Measurements from ENCODE around the gene CTIF. TPM values are rescaled to one million over a fixed set of nuclear protein-coding genes. Genes with fewer than 3 reads are reported as not detected.

The CTIF gene
- polyA plus RNA-seq, 3 donors, result 0.38 to 8.7 (median 1.2) TPM

DNA sequence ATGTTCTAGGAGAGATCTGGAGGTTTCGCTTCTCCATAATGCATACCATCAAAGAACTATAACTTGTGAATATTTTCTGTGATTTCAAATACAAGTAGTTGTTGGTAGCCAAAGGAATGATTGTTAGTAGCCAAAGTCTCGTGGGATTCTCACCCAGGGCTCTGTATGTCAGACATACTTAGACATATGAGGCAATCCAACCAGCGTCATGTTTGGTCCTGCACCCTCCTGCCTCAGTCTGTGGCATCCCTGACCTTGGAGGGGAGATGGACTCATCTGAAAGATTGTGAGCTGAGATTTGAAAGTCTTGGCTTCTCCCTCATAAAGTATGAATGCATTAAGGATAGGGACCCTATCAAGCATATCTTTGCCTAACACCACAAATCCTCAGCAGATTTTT, 81.2 kb downstream of the CTIF start:
- TF ChIP-seq, protein P1, sequence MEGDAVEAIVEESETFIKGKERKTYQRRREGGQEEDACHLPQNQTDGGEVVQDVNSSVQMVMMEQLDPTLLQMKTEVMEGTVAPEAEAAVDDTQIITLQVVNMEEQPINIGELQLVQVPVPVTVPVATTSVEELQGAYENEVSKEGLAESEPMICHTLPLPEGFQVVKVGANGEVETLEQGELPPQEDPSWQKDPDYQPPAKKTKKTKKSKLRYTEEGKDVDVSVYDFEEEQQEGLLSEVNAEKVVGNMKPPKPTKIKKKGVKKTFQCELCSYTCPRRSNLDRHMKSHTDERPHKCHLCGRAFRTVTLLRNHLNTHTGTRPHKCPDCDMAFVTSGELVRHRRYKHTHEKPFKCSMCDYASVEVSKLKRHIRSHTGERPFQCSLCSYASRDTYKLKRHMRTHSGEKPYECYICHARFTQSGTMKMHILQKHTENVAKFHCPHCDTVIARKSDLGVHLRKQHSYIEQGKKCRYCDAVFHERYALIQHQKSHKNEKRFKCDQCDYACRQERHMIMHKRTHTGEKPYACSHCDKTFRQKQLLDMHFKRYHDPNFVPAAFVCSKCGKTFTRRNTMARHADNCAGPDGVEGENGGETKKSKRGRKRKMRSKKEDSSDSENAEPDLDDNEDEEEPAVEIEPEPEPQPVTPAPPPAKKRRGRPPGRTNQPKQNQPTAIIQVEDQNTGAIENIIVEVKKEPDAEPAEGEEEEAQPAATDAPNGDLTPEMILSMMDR (IDR thresholded peaks at IDR 0.05), result no peak
- Mint-ChIP-seq H3K36me3 (peaks cover 12 to 17% of the 10 kb centered on the region in 2 donors), H3K4me3 (no peak overlapping the region), H3K27me3 (ENCODE audit: low read depth in 3 of 3) (peaks cover 0 to 3% (median 0%) of the 10 kb centered on the region in 3 donors), H3K9me3 (peaks cover 0 to 1% (median 0%) of the 10 kb centered on the region in 7 donors), H3K4me1 (no peaks in the 10 kb centered on the region), H3K27ac (no peak overlapping the region)
- Histone ChIP-seq H4K20me1 (ENCODE audit: insufficient read depth, low read length) (peaks cover 8% of the 10 kb centered on the region), H3K27me3 (ENCODE audit: control insufficient read depth in 2 of 2, insufficient read depth in 2 of 2, low read length in 2 of 2) (no peaks in the 10 kb centered on the region), H3K36me3 (replicated peaks in 1 of 2; ENCODE audit: control insufficient read depth in 1 of 2, insufficient read depth in 2 of 2, low read length in 2 of 2) (peaks cover 0 to 23% of the 10 kb centered on the region in 2 donors), H3K27ac (ENCODE audit: low read depth in 1 of 2, low read length in 2 of 2) (no peak overlapping the region), H3K4me1 (ENCODE audit: control insufficient read depth in 1 of 2, insufficient read depth in 2 of 2, low read length in 2 of 2) (no peaks in the 10 kb centered on the region), H3K79me2 (ENCODE audit: insufficient read depth, low read length) (no peaks in the 10 kb centered on the region), H3K4me3 (replicated peaks in 1 of 3; ENCODE audit: low read depth in 2 of 3, low read length in 3 of 3) (no peak overlapping the region), H3K9me3 (replicated peaks in 1 of 2; ENCODE audit: control insufficient read depth in 1 of 2, insufficient read depth in 1 of 2, low read length in 2 of 2) (no peaks in the 10 kb centered on the region), H3K4me2 (replicated peaks; ENCODE audit: extremely low read depth, low read length, poor library complexity, severe bottlenecking) (no peak overlapping the region), H2AFZ (ENCODE audit: insufficient read depth, low read depth, low read length, poor library complexity, severe bottlenecking) (no peak overlapping the region), H3K9ac (ENCODE audit: insufficient read depth, low read length, poor library complexity, severe bottlenecking) (no peak overlapping the region)
- DNase-seq, result no peak
- WGBS (ENCODE audit: insufficient coverage), result no CpG with 5 or more reads among the region's 3 CpGs
- intact Hi-C loops (cut with micrococcal nuclease), result loop anchor here in 1 of 2 donors (5.0 kb wide), 1 partner anchor 428 kb away; no protein-coding TSS in a partner anchor

DNA sequence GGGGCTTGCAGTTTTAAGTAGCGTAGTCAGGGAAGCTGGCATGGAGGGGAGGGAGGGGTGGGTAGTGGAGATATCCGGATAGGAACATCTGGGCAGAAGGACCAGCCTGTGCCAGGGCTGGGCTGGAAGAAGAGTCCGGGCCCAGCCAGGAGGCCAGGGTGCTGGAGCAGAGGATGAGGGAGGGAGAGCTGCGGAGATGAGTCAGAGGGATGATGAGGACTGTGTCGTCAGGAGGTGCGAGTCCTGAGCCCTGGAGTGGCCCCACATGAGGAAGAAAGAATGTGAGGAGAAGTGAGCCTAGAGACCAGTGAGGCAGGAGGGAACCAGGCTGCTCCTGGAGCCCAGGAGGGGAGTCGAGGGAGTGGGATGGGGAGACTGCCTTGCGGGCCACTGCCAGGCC, 82.4 kb downstream of the CTIF start:
- H3K79me2 ChIP-seq (ENCODE audit: insufficient read depth, low read length), result no peaks in the 10 kb centered on the region
- Mint-ChIP-seq H3K36me3 (peaks cover 17 to 19% of the 10 kb centered on the region in 2 donors), H3K9me3 (peaks cover 0 to 1% (median 0%) of the 10 kb centered on the region in 7 donors), H3K4me3 (no peak overlapping the region), H3K27me3 (ENCODE audit: low read depth in 3 of 3) (peaks cover 0 to 3% (median 0%) of the 10 kb centered on the region in 3 donors), H3K27ac (no peak overlapping the region), H3K4me1 (no peaks in the 10 kb centered on the region)
- no peak overlapping the region for H3K9ac ChIP-seq (ENCODE audit: insufficient read depth, low read length, poor library complexity, severe bottlenecking)
- no peak for DNase-seq
- intact Hi-C loops (cut with micrococcal nuclease), result loop anchor here in 1 of 2 donors (5.0 kb wide), 1 partner anchor 429 kb away; no protein-coding TSS in a partner anchor
- H3K4me3 ChIP-seq (replicated peaks in 1 of 3; ENCODE audit: low read depth in 2 of 3, low read length in 3 of 3), result no peak overlapping the region
- H3K36me3 ChIP-seq (replicated peaks in 1 of 2; ENCODE audit: control insufficient read depth in 1 of 2, insufficient read depth in 2 of 2, low read length in 2 of 2), result peaks cover 0 to 23% of the 10 kb centered on the region in 2 donors
- no peak overlapping the region for H2AFZ ChIP-seq (ENCODE audit: insufficient read depth, low read depth, low read length, poor library complexity, severe bottlenecking)
- H3K4me1 ChIP-seq (ENCODE audit: control insufficient read depth in 1 of 2, insufficient read depth in 2 of 2, low read length in 2 of 2), result no peaks in the 10 kb centered on the region
- no peaks in the 10 kb centered on the region for H4K20me1 ChIP-seq (ENCODE audit: insufficient read depth, low read length)
- H3K27ac ChIP-seq (ENCODE audit: low read depth in 1 of 2, low read length in 2 of 2), result no peak overlapping the region
- TF ChIP-seq, protein P1 (IDR thresholded peaks at IDR 0.05), result no peak
- WGBS (ENCODE audit: insufficient coverage), result 85% methylated on average over 8 of the region's 8 CpGs
- H3K4me2 ChIP-seq (replicated peaks; ENCODE audit: extremely low read depth, low read length, poor library complexity, severe bottlenecking), result no peak overlapping the region
- no peaks in the 10 kb centered on the region for H3K27me3 ChIP-seq (ENCODE audit: control insufficient read depth in 2 of 2, insufficient read depth in 2 of 2, low read length in 2 of 2)
- H3K9me3 ChIP-seq (replicated peaks in 1 of 2; ENCODE audit: control insufficient read depth in 1 of 2, insufficient read depth in 1 of 2, low read length in 2 of 2), result no peaks in the 10 kb centered on the region
